K562 (cell line): ENCODE data around the gene SETD5. TPM values are rescaled to one million over a fixed set of nuclear protein-coding genes. Genes with fewer than 3 reads are reported as not detected.

ENCODE experiments used
- ASH1L ChIP-seq: fragments of 450-650 bp; IDR thresholded peaks from 2 replicates; pipeline ENCODE4 v1.6.1; 2018; ENCODE audit warnings: borderline replicate concordance, mild to moderate bottlenecking, low read depth; ENCODE audit not compliant: partially characterized antibody
- ATF1 ChIP-seq, 2 experiments: fragments of 450-650 bp in 1 of 2; IDR thresholded peaks; 2 replicates each; pipeline ENCODE4 v1.6.1; 2016; ENCODE audit warnings: missing compliant biosample characterization in 1 of 2, missing genetic modification characterization in 1 of 2
- CC2D1A ChIP-seq: fragments of 450-650 bp; IDR thresholded peaks from 2 replicates; pipeline ENCODE4 v1.6.1; 2017; ENCODE audit warnings: mild to moderate bottlenecking
- CUX1 ChIP-seq: fragments of 200-800 bp; sonication (Bioruptor generic); IDR thresholded peaks from 2 replicates; pipeline ENCODE4 v1.6.1; 2016; ENCODE audit warnings: missing genetic modification characterization, missing compliant biosample characterization
- DMBX1 ChIP-seq: fragments of 250-450 bp; sonication (Bioruptor Pico); IDR thresholded peaks from 2 replicates; pipeline ENCODE4 v1.8.0; 2022; ENCODE audit warnings: inconsistent platforms, mild to moderate bottlenecking, moderate library complexity, borderline replicate concordance
- E4F1 ChIP-seq: fragments of 250-450 bp; sonication (Bioruptor Pico); IDR thresholded peaks from 2 replicates; pipeline ENCODE4 v1.5.0; 2021; ENCODE audit warnings: mild to moderate bottlenecking, borderline replicate concordance
- HINFP ChIP-seq: fragments of 450-650 bp; conservative IDR thresholded peaks from 2 replicates; pipeline ENCODE4 v1.6.1; 2016; ENCODE audit warnings: missing genetic modification characterization, low read depth, mild to moderate bottlenecking, control low read depth, missing compliant biosample characterization
- TOE1 ChIP-seq, 2 experiments: fragments of 450-650 bp in 1 of 2; sonication (generic) in 1 of 2; formaldehyde crosslinking in 1 of 2; IDR thresholded peaks; 2 replicates each; pipeline versions ENCODE4 v1.7.1 to v1.8.0; 2016 to 2022; ENCODE audit warnings: borderline replicate concordance in 2 of 2, mild to moderate bottlenecking in 2 of 2, antibody characterized with exemption in 1 of 2, inconsistent platforms in 1 of 2, low read depth in 1 of 2, missing genetic modification reagents in 1 of 2, moderate library complexity in 1 of 2
- ZNF398 ChIP-seq: fragments of 250-450 bp; sonication (Bioruptor Pico); IDR thresholded peaks from 2 replicates; pipeline ENCODE4 v1.8.0; 2021; ENCODE audit warnings: moderate library complexity, mild to moderate bottlenecking, inconsistent platforms
- polyA plus RNA-seq, 8 experiments: library from polyadenylated mRNA; depleted of rRNA in 4 of 8; stranded (reverse) in 5 of 8; unstranded in 3 of 8; fragments of >200 nt; fragmentation: Nextera tagmentation in 2 of 8; fragmentation: Illumina TruSeq in 1 of 8; extraction: Ambion mirVana in 2 of 8; extraction: Trizol in 1 of 8; gene quantifications; 2 replicates each; pipeline versions ENCODE4 v1.2.1 to v1.2.3, GENCODE V29; 2011 to 2014; ENCODE audit warnings: inconsistent platforms in 1 of 8, missing spikeins in 1 of 8
- total RNA-seq, 7 experiments: library from RNA; depleted of rRNA in 6 of 7; stranded (reverse); fragments of >200 nt in 6 of 7; fragmentation: Illumina TruSeq in 2 of 7; extraction: Trizol in 2 of 7; gene quantifications; 2 replicates each; pipeline versions ENCODE4 v1.2.1 to v1.2.3, GENCODE V29; 2011 to 2021; ENCODE audit warnings: low replicate concordance in 1 of 7
- TF ChIP-seq, protein P1 (sequence below): fragments of 450-650 bp; IDR thresholded peaks from 2 replicates; pipeline ENCODE4 v1.6.1; 2017; ENCODE audit warnings: mild to moderate bottlenecking, moderate library complexity

Gene SETD5
- total and polyA plus RNA-seq, 9 of the 15 experiments (the other 6 are each of a cell fraction or from before 2014, with no cell fraction given) = 20.8 to 135 (median 87.2) TPM

DNA sequence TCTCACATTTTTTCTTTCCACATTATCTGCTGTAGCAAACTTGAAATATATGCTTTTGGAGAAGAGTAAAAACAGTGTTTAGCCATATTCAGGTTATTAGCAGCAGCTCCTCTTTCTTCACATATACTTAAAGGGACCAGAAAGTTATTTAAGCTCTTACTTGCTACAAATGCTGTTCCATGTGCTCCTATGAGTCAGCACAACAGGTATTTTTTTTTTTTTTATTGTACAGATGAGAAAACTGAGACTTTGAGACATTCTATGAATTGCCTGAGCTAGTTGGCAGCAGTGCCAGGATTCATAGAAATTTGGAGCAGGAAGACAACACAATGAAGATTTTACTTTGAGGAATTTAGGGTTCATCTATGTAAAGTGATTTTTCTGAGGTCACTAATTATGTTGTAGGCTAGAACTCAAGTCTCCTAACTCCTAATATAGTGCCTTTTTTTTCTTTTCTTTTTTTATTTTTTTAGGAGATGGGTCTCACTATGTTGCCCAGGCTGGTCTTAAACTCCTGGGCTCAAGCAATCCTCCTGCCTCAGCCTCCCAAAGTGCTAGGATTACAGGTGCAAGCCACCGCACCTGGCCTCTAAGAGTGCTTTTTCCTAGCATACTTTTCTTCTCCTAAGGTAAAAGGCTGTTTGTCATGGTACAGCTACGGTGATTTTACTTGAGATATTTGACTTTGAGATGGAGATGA lies 23.6 kb downstream of the SETD5 start (continued):
- TF ChIP-seq HINFP (tag) (no peak), E4F1 (CRISPR knock-in tag) (no peak), CC2D1A (0 out of 2 replicates have a peak, but pooled peaks have one; percentile 21), ZNF398 (CRISPR knock-in tag) (no peak), ATF1 (CRISPR knock-in tag; IDR thresholded peaks at IDR 0.05) (no peak), ATF1 (tag; IDR thresholded peaks at IDR 0.05) (no peak), ASH1L (no peak), CUX1 (CRISPR knock-in tag) (no peak), DMBX1 (CRISPR knock-in tag) (0 out of 2 replicates have a peak, but pooled peaks have one; percentile 28), TOE1 (IDR thresholded peaks at IDR 0.05; ENCODE audit: borderline replicate concordance) (no peak), TOE1 (CRISPR knock-in tag; IDR thresholded peaks at IDR 0.05; ENCODE audit: borderline replicate concordance, low read depth) (no peak)
- TF ChIP-seq, protein P1, sequence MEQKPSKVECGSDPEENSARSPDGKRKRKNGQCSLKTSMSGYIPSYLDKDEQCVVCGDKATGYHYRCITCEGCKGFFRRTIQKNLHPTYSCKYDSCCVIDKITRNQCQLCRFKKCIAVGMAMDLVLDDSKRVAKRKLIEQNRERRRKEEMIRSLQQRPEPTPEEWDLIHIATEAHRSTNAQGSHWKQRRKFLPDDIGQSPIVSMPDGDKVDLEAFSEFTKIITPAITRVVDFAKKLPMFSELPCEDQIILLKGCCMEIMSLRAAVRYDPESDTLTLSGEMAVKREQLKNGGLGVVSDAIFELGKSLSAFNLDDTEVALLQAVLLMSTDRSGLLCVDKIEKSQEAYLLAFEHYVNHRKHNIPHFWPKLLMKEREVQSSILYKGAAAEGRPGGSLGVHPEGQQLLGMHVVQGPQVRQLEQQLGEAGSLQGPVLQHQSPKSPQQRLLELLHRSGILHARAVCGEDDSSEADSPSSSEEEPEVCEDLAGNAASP = no peak
